ENCODE measurements around the gene ZNF439.
"Not testable (repeated sequence)": the region's sequence is repeated elsewhere in the genome, so short reads cannot be mapped to it uniquely, and the experiment has no call there.

The ZNF439 gene

GRCh38 chr19:11867766-11868165 is 19.2 kb downstream of the ZNF439 start:
- DNase-seq = not testable (repeated sequence)

DNA sequence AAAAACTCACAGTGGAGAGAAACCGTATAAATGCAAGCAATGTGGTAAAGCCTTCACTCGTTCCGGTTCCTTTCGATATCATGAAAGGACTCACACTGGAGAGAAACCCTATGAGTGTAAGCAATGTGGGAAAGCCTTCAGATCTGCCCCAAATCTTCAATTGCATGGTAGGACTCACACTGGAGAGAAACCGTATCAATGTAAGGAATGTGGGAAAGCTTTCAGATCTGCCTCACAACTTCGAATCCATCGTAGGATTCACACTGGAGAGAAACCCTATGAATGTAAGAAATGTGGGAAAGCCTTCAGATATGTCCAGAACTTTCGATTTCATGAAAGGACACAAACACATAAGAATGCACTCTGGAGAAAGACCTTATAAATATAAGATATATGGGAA is 19.7 kb downstream of the ZNF439 start:
- DNase-seq = no peak

- DNase-seq = no peak
These were observed 24.1 kb downstream of the ZNF439 start for GRCh38 chr19:11872624-11873023.

DNA sequence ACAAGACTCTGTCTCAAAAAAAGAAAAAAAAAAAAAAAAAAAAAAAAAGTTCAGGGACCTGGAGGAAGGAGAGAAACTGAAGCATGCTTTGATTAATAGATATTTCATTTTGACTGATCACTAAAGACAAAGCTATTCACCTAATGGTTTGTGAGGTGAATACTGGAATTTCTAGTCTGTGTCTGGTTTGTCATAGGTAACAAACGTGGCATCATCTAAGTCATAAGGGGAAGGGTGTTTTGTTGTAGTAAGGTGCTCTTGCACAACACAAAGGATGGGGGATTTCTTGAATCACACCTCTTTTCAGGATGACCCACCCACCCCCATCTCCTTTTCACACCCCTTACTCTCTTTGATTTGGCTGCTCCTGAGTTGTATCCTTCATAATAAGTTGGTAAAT is 25.2 kb downstream of the ZNF439 start:
- DNase-seq = no peak

DNA sequence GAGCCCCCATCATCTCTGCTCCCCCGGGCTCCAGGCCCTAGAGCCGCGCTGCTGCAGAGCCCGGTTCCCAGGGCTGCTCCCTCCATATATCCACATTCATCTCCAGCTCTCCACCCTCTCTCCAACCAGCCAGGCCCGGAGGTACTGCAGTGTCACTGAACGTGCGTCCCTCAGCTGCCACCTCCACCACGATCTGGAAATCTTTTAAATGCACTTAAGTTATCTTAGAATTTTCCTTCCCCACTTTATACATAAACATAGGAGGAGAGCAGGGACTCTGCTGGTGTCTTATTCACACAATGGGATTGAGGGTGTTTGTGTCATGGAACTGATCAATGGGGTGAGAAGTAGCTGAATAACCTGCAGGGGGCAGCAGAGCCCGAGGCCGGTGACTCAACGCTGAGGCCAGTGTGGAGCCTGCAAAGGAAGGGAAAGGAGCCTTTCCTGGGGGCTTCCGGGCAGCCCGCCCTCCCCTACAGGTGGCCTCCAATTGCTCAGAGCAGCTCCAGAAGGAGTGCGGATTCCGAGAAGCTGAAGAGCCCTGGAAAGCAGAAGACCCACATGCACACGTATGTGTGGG is 31.3 kb downstream of the ZNF439 start:
- peak in 7 of 58 donors; percentile 0 to 15 (median 0) for DNase-seq

GRCh38 chr19:11880598-11880997 is 32.1 kb downstream of the ZNF439 start:
- no peak for DNase-seq

GRCh38 chr19:11881151-11881800 is 32.8 kb downstream of the ZNF439 start:
- peak in 40 of 58 donors; percentile 0 to 47 (median 5) for DNase-seq

GRCh38 chr19:11882606-11883005 is 34.1 kb downstream of the ZNF439 start:
- no peak for DNase-seq

GRCh38 chr19:11887234-11887610 is 38.7 kb downstream of the ZNF439 start:
- DNase-seq = peak in 5 of 58 donors; percentile 7 to 56 (median 45)

GRCh38 chr19:11887611-11888531 is 39.3 kb downstream of the ZNF439 start, which contains the start of gene ZNF69:
Gene ZNF69, plus strand, starts transcription at chr19:11887782. Its CDS starts 142 bp downstream, at chr19:11887924.
- peak in 57 of 58 donors; percentile 12 to 87 (median 66) for DNase-seq

GRCh38 chr19:11889901-11890300 is 41.4 kb downstream of the ZNF439 start:
- not testable (repeated sequence) for DNase-seq

- DNase-seq = no peak
These were observed 42.1 kb downstream of the ZNF439 start for GRCh38 chr19:11890634-11891033.

DNA sequence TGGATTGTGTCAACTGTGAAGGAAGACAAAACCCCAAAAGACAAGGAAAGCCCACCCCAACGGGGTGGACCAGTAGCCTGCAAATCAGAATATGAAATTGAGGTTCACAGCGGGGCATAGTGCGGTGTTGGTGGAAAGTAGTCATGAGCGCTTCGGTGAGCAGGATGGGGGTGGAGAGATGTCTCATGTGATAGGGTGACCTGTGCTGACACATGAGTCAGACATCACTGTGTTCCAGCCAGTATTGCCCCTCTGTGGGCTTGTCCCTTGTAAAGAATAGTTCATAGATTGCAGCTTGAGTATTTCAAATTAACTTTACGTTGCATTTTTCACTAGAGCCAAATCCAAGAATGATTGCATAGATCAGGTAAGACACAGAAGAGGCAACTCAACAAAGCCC is 46.3 kb downstream of the ZNF439 start:
- no peak for DNase-seq

DNA sequence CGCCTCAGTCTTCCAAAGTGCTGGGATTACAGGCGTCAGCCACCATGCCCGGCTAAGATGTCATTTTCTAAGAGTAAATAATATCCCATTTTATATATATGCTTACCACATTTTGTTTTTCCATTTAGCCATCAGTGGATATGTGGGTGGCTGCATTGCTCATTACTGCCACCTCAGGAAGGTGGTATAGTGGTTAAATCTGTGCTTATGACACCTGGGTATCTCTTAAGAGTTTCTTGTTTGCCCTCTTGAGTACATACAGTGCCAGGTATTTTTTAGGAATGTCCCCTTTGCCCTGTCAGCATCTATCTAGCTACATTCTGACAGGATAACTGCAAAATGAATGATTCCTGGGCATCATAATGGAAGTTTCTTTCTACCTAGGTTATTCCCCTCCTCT is 53.7 kb downstream of the ZNF439 start:
- no peak for DNase-seq

- no peak for DNase-seq
These were observed 57.4 kb downstream of the ZNF439 start for GRCh38 chr19:11905928-11906327.

DNA sequence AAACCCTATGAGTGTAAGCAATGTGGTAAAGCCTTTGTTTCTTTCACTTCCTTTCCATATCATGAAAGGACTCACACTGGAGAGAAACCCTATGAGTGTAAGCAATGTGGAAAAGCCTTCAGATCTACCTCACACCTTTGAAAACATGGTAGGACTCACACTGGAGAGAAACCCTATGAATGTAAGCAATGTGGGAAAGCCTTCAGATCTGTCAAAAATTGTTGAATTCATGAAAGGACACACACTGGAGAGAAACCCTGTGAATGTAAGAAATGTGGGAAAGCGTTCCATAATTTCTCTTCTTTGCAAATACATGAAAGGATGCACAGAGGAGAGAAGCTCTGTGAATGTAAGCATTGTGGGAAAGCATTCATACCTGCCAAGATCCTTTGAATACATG is 63.4 kb downstream of the ZNF439 start:
- not testable (repeated sequence) for DNase-seq

DNA sequence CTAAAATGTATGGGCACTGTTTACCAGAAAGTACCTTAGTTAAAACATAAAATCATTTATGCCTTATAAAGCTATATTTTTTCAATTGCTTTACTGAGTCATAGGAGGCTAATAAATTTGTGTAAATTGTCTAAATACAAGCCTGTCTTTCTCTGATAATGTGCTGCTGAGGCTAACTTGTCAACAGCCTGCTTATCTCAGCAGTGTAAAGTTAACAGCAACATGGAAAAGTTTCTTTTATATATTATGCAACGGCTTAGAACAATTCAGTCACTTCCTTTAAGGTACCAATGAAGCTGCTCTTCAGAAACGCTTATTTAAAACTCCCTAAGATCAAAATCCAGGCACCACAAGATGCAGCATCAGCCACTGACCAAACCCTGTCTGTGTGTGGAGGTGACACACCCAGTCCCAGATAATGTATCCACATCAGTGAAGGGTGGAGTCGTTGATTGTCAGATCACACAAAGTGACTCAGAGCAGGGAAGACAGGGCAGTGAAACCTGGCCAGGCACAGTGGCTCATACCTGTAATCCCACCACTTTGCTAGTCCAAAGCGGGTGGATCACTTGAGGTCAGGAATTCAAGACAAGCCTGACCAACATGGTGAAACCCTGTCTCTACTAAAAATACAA is 66.0 kb downstream of the ZNF439 start:
- DNase-seq = not testable (repeated sequence)

All from anterior cingulate cortex (tissue), 58 donors.